ENCODE data around the gene FICD.

DNA sequence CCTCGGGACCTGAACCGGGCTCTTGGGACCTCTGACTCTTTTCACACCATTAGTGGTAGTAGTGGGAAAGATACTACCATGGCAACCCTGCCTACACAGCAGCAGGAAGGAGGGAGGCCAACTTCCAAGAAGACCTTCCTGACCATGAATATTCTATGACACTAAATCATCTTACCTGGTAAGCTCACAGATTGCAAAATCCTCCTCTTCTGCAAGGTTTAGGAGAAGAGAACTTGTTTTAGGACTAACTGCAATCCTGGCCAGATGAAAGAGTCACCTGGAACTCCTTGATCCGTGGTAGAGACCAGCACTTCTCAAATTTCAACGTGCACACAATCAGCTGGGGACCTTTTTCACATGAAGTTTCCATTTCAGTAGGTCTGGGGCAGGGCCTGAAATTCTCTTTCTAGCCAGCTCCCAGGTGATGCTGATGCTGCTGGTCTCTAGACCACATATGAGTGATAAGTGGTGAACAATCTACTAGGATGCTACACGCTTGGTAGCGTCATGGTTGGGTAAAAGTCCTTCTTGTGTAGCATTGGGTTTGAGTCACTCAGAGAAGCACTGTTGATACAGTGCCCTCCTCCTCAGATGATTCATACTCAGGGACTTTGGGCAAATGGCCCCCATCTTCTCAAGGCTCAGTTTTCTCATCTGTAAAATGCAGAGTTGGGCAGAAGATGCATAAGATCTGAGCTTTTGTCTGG is 35.6 kb upstream of the FICD start:
- no peak for TF ChIP-seq EZH2phosphoT487 (IDR thresholded peaks at IDR 0.05; ENCODE audit: borderline replicate concordance, low read length)
- TF ChIP-seq, protein P1, sequence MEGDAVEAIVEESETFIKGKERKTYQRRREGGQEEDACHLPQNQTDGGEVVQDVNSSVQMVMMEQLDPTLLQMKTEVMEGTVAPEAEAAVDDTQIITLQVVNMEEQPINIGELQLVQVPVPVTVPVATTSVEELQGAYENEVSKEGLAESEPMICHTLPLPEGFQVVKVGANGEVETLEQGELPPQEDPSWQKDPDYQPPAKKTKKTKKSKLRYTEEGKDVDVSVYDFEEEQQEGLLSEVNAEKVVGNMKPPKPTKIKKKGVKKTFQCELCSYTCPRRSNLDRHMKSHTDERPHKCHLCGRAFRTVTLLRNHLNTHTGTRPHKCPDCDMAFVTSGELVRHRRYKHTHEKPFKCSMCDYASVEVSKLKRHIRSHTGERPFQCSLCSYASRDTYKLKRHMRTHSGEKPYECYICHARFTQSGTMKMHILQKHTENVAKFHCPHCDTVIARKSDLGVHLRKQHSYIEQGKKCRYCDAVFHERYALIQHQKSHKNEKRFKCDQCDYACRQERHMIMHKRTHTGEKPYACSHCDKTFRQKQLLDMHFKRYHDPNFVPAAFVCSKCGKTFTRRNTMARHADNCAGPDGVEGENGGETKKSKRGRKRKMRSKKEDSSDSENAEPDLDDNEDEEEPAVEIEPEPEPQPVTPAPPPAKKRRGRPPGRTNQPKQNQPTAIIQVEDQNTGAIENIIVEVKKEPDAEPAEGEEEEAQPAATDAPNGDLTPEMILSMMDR (IDR thresholded peaks at IDR 0.05; ENCODE audit: low read depth, low read length, poor library complexity, severe bottlenecking) = no peak

All from DOHH2 (cell line).